Measurements from ENCODE around the gene SYN1.

- TF ChIP-seq EP300 (IDR thresholded peaks at IDR 0.05) (no peak), RAD21 (conservative IDR thresholded peaks at IDR 0.05 in 1 of 2, IDR thresholded peaks at IDR 0.05 in 1 of 2) (no peak), RFX5 (IDR thresholded peaks at IDR 0.05) (no peak), MAX (IDR thresholded peaks at IDR 0.05) (no peak), POLR2A (IDR thresholded peaks at IDR 0.05; ENCODE audit: low read length) (no peak), RCOR1 (IDR thresholded peaks at IDR 0.05; ENCODE audit: low read depth, low read length) (no peak), SREBF2 (IDR thresholded peaks at IDR 0.05) (no peak), JUN (IDR thresholded peaks at IDR 0.05) (no peak), ZSCAN20 (CRISPR knock-in tag; IDR thresholded peaks at IDR 0.05) (no peak)
- TF ChIP-seq, protein P1, sequence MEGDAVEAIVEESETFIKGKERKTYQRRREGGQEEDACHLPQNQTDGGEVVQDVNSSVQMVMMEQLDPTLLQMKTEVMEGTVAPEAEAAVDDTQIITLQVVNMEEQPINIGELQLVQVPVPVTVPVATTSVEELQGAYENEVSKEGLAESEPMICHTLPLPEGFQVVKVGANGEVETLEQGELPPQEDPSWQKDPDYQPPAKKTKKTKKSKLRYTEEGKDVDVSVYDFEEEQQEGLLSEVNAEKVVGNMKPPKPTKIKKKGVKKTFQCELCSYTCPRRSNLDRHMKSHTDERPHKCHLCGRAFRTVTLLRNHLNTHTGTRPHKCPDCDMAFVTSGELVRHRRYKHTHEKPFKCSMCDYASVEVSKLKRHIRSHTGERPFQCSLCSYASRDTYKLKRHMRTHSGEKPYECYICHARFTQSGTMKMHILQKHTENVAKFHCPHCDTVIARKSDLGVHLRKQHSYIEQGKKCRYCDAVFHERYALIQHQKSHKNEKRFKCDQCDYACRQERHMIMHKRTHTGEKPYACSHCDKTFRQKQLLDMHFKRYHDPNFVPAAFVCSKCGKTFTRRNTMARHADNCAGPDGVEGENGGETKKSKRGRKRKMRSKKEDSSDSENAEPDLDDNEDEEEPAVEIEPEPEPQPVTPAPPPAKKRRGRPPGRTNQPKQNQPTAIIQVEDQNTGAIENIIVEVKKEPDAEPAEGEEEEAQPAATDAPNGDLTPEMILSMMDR (IDR thresholded peaks at IDR 0.05) = no peak
- TF ChIP-seq, protein P2, sequence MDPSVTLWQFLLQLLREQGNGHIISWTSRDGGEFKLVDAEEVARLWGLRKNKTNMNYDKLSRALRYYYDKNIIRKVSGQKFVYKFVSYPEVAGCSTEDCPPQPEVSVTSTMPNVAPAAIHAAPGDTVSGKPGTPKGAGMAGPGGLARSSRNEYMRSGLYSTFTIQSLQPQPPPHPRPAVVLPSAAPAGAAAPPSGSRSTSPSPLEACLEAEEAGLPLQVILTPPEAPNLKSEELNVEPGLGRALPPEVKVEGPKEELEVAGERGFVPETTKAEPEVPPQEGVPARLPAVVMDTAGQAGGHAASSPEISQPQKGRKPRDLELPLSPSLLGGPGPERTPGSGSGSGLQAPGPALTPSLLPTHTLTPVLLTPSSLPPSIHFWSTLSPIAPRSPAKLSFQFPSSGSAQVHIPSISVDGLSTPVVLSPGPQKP (IDR thresholded peaks at IDR 0.05; ENCODE audit: low read depth, low read length) = no peak
Observed at GRCh38 chrX:47605024-47605423, 14.6 kb downstream of the SYN1 start.

All from A549 (cell line).